ENCODE data around the gene MAMDC4. TPM values are rescaled to one million over a fixed set of nuclear protein-coding genes. Genes with fewer than 3 reads are reported as not detected.
A peak's percentile ranks its signal among the peaks of the same experiment; 100 is the strongest.

The MAMDC4 gene
- total and polyA plus RNA-seq, 2 of the 8 experiments (the other 6 are each of a cell fraction or from before 2014, with no cell fraction given), result 3.1 to 4.5 TPM

- Histone ChIP-seq H4K20me1 (replicated peaks in 1 of 2; ENCODE audit: control insufficient read depth in 1 of 2, insufficient read depth in 2 of 2, low read length in 2 of 2) (peaks cover 7 to 20% of the 10 kb centered on the region in 2 experiments), H3K79me2 (ENCODE audit: control insufficient read depth in 1 of 2, insufficient read depth in 2 of 2, low read length in 2 of 2) (peaks cover 5 to 17% of the 10 kb centered on the region in 2 experiments; a peak in 3 of 4 replicates), H2BK120ac (replicated peaks; ENCODE audit: low read depth, low read length) (no peak overlapping the region), H3K4me1 (replicated peaks in 1 of 4; ENCODE audit: control insufficient read depth in 3 of 4, insufficient read depth in 4 of 4, low read length in 3 of 4) (peaks cover 0 to 6% (median 5%) of the 10 kb centered on the region in 4 experiments; a peak in 5 of 7 replicates), H3K23me2 (ENCODE audit: low read depth, low read length) (peaks cover 5% of the 10 kb centered on the region; the same call in 1 of the 2 replicates), H3K36me3 (ENCODE audit: control insufficient read depth in 2 of 4, insufficient read depth in 4 of 4, low read length in 3 of 4) (peaks cover 9 to 19% (median 15%) of the 10 kb centered on the region in 4 experiments), H3K4me2 (ENCODE audit: insufficient read depth in 1 of 2, low read depth in 2 of 2, low read length in 2 of 2) (peak overlapping the region in 1 of 2 experiments; percentile 76; a peak in 1 of 4 replicates), H3K27me3 (replicated peaks in 1 of 4; ENCODE audit: control insufficient read depth in 3 of 4, extremely low read depth in 1 of 4, insufficient read depth in 3 of 4, low read length in 3 of 4) (no peaks in the 10 kb centered on the region), H2BK5ac (ENCODE audit: low read depth, low read length) (no peak overlapping the region), H2AFZ (ENCODE audit: low read length) (no peak overlapping the region), H2BK12ac (ENCODE audit: low read depth, low read length) (no peak overlapping the region), H3K14ac (ENCODE audit: insufficient read length) (no peak overlapping the region), H4K91ac (replicated peaks; ENCODE audit: insufficient read length, low read length) (no peak overlapping the region), H2BK20ac (ENCODE audit: low read length) (no peak overlapping the region), H3K4me3 (ENCODE audit: extremely low read depth in 1 of 4, insufficient read depth in 2 of 4, low read depth in 3 of 4, low read length in 4 of 4) (peak overlapping the region in 1 of 4 experiments; percentile 99; a peak in 1 of 8 replicates), H3K9me3 (ENCODE audit: insufficient read depth in 2 of 2, low read depth in 1 of 2, low read length in 1 of 2) (peaks cover 25 to 30% of the 10 kb centered on the region in 2 experiments), H2AK5ac (ENCODE audit: low read depth, low read length) (no peak overlapping the region), H3K23ac (ENCODE audit: insufficient read length) (no peak overlapping the region), H3K18ac (ENCODE audit: extremely low read depth, low read length) (no peak overlapping the region), H2BK15ac (ENCODE audit: low read length) (no peak overlapping the region), H3K27ac (ENCODE audit: low read depth, low read length) (no peak overlapping the region), H3K4ac (replicated peaks; ENCODE audit: insufficient read length, low read depth, low read length) (no peak overlapping the region), H3K9ac (replicated peaks in 1 of 4; ENCODE audit: extremely low read depth in 1 of 4, low read depth in 3 of 4, low read length in 3 of 4) (no peak overlapping the region; a peak in 1 of 7 replicates), H4K8ac (ENCODE audit: extremely low read depth, insufficient read depth, low read length) (no peak overlapping the region), H3K56ac (replicated peaks; ENCODE audit: insufficient read length, low read depth, low read length) (no peak overlapping the region), H4K5ac (ENCODE audit: insufficient read length, low read depth, low read length) (no peak overlapping the region), H3K79me1 (ENCODE audit: low read depth, low read length) (peaks cover 10% of the 10 kb centered on the region)
- ChIA-PET POLR2A (ENCODE audit: partially characterized antibody) (interaction anchor here (1.0 to 3.5 kb wide), 5 partner anchors 8 to 31 kb away, joined by 3 to 12 read pairs (median 5); no protein-coding TSS in a partner anchor), CTCF (ENCODE audit: partially characterized antibody) (interaction anchor here (0.8 to 1.1 kb wide), 3 partner anchors 17 to 25 kb away, joined by 3 to 4 read pairs (median 3); partner anchors contain the start of gene AJM1)
- FAIRE-seq (no peak), DNase-seq (ENCODE audit: low read depth in 1 of 2, low spot score in 2 of 2) (no peak)
- WGBS, 2 experiments (ENCODE audit: extremely low coverage in 1 of 2, insufficient coverage in 1 of 2, insufficient read length in 1 of 2, insufficient replicate concordance in 2 of 2, low coverage in 1 of 2, low lambda C conversion rate in 2 of 2, missing lambda C conversion rate in 1 of 2), result 96% methylated on average over 18 of the region's 18 CpGs; no CpG with 5 or more reads in 1 of the 2 experiments
- TF ChIP-seq TEAD4 (IDR thresholded peaks at IDR 0.05; ENCODE audit: low read depth, low read length), result no peak
- no peak for TF ChIP-seq E2F6 (IDR thresholded peaks at IDR 0.05)
- TF ChIP-seq BCL11A (IDR thresholded peaks at IDR 0.05; ENCODE audit: low read depth in 2 of 2, low read length in 2 of 2), result no peak
- TF ChIP-seq TCF12 (IDR thresholded peaks at IDR 0.05; ENCODE audit: low read depth, low read length), result no peak
- TF ChIP-seq SRF (IDR thresholded peaks at IDR 0.05; ENCODE audit: low read depth, low read length), result no peak
- TF ChIP-seq YY1 (IDR thresholded peaks at IDR 0.05; ENCODE audit: low read depth, low read length), result no peak
- TF ChIP-seq RBBP5 (IDR thresholded peaks at IDR 0.05; ENCODE audit: borderline replicate concordance, low read depth, low read length), result no peak
- no peak for TF ChIP-seq TBP (IDR thresholded peaks at IDR 0.05; ENCODE audit: low read depth, low read length)
- no peak for TF ChIP-seq SP2 (IDR thresholded peaks at IDR 0.05; ENCODE audit: low read length)
- TF ChIP-seq KDM4A (IDR thresholded peaks at IDR 0.05; ENCODE audit: low read depth, low read length, severe bottlenecking), result no peak
- TF ChIP-seq SIN3A (conservative IDR thresholded peaks at IDR 0.05 in 1 of 2, IDR thresholded peaks at IDR 0.05 in 1 of 2; ENCODE audit: low read depth in 1 of 2, low read length in 2 of 2), result no peak
- no peak for TF ChIP-seq POLR2AphosphoS5 (IDR thresholded peaks at IDR 0.05; ENCODE audit: low read depth, low read length)
- no peak for TF ChIP-seq NRF1 (IDR thresholded peaks at IDR 0.05; ENCODE audit: low read depth, low read length)
These were observed 15.3 kb downstream of the MAMDC4 start for GRCh38 chr9:136867480-136867879.

All from H1 (cell line).